Esophagus muscularis mucosa (tissue), 4 donors: ENCODE results near the gene EEF1A1.
A peak's percentile ranks its signal among the peaks of the same experiment; 100 is the strongest.

Experiments used
- CTCF ChIP-seq, 3 experiments: fragments of 200-600 bp in 2 of 3; fragments of 450-650 bp in 1 of 3; sonication (generic) in 2 of 3; IDR thresholded peaks; one replicate each; pipeline ENCODE4 v1.5.1; 2017 to 2019; ENCODE audit warnings: antibody characterized with exemption in 3 of 3, mild to moderate bottlenecking in 2 of 3, moderate library complexity in 1 of 3
- EP300 ChIP-seq: sonication (generic); formaldehyde crosslinking; IDR thresholded peaks from one replicate; pipeline ENCODE4 v1.6.1; 2017; ENCODE audit warnings: antibody characterized with exemption
- POLR2A ChIP-seq: fragments of 450-650 bp; IDR thresholded peaks from one replicate; pipeline ENCODE4 v1.6.1; 2017; ENCODE audit warnings: antibody characterized with exemption, moderate library complexity, mild to moderate bottlenecking, low read depth

DNA sequence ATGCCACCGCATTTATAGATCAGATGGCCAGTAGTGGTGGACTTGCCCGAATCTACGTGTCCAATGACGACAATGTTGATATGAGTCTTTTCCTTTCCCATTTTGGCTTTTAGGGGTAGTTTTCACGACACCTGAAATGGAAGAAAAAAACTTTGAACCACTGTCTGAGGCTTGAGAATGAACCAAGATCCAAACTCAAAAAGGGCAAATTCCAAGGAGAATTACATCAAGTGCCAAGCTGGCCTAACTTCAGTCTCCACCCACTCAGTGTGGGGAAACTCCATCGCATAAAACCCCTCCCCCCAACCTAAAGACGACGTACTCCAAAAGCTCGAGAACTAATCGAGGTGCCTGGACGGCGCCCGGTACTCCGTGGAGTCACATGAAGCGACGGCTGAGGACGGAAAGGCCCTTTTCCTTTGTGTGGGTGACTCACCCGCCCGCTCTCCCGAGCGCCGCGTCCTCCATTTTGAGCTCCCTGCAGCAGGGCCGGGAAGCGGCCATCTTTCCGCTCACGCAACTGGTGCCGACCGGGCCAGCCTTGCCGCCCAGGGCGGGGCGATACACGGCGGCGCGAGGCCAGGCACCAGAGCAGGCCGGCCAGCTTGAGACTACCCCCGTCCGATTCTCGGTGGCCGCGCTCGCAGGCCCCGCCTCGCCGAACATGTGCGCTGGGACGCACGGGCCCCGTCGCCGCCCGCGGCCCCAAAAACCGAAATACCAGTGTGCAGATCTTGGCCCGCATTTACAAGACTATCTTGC lies 725 bp downstream of the EEF1A1 start:
- TF ChIP-seq CTCF (IDR thresholded peaks at IDR 0.05) (no peak), POLR2A (peak; percentile 6), EP300 (no peak)
